ENCODE data around the gene LTA4H. TPM values are rescaled to one million over a fixed set of nuclear protein-coding genes. Genes with fewer than 3 reads are reported as not detected.

The LTA4H gene
- polyA plus RNA-seq, 3 donors from 2014 or later: 65.9 to 78.1 (median 67.2) TPM

GRCh38 chr12:95966287-95966870 lies 69.0 kb downstream of the LTA4H start:
- Mint-ChIP-seq H3K9me3 (no peaks in the 10 kb centered on the region), H3K27me3 (ENCODE audit: low read depth in 3 of 3) (peaks cover 0 to 2% (median 0%) of the 10 kb centered on the region in 3 donors), H3K4me1 (no peaks in the 10 kb centered on the region), H3K27ac (no peak overlapping the region), H3K36me3 (peaks cover 0 to 23% (median 17%) of the 10 kb centered on the region in 3 donors), H3K4me3 (no peak overlapping the region)
- no peak for DNase-seq

GRCh38 chr12:95963096-95963495 lies 72.3 kb downstream of the LTA4H start:
- H3K27me3 Mint-ChIP-seq (ENCODE audit: low read depth in 3 of 3): peaks cover 0 to 2% (median 0%) of the 10 kb centered on the region in 3 donors
- peaks cover 0 to 19% (median 14%) of the 10 kb centered on the region in 3 donors for H3K36me3 Mint-ChIP-seq
- no peak for DNase-seq
- no peaks in the 10 kb centered on the region for H3K9me3 Mint-ChIP-seq
- no peak overlapping the region for H3K4me3 Mint-ChIP-seq
- no peak overlapping the region for H3K27ac Mint-ChIP-seq
- H3K4me1 Mint-ChIP-seq: no peaks in the 10 kb centered on the region

- Mint-ChIP-seq H3K27me3 (ENCODE audit: low read depth in 3 of 3) (peaks cover 0 to 2% (median 0%) of the 10 kb centered on the region in 3 donors), H3K4me3 (no peak overlapping the region), H3K27ac (no peak overlapping the region), H3K36me3 (peaks cover 0 to 19% (median 12%) of the 10 kb centered on the region in 3 donors), H3K9me3 (no peaks in the 10 kb centered on the region), H3K4me1 (no peaks in the 10 kb centered on the region)
- DNase-seq: no peak
Measured at GRCh38 chr12:95962222-95962621, 73.2 kb downstream of the LTA4H start.

GRCh38 chr12:95960241-95960640 lies 75.1 kb downstream of the LTA4H start:
- peaks cover 0 to 4% (median 0%) of the 10 kb centered on the region in 3 donors for H3K27me3 Mint-ChIP-seq (ENCODE audit: low read depth in 3 of 3)
- peak overlapping the region in 1 of 6 donors; percentile 17 for H3K27ac Mint-ChIP-seq
- no peaks in the 10 kb centered on the region for H3K4me1 Mint-ChIP-seq

GRCh38 chr12:95959107-95959506 lies 76.3 kb downstream of the LTA4H start:
- peaks cover 0 to 8% (median 5%) of the 10 kb centered on the region in 3 donors for H3K36me3 Mint-ChIP-seq
- peaks cover 0 to 4% (median 0%) of the 10 kb centered on the region in 3 donors for H3K27me3 Mint-ChIP-seq (ENCODE audit: low read depth in 3 of 3)
- DNase-seq: no peak

More at GRCh38 chr12:95960241-95960640, 75.1 kb downstream of the LTA4H start:
- Mint-ChIP-seq H3K4me3 (no peak overlapping the region), H3K36me3 (peaks cover 0 to 6% (median 5%) of the 10 kb centered on the region in 3 donors), H3K9me3 (no peaks in the 10 kb centered on the region)
- DNase-seq: no peak

GRCh38 chr12:95956557-95957145 lies 78.7 kb downstream of the LTA4H start:
- no peaks in the 10 kb centered on the region for H3K9me3 Mint-ChIP-seq
- H3K27me3 Mint-ChIP-seq (ENCODE audit: low read depth in 3 of 3): peaks cover 0 to 8% (median 3%) of the 10 kb centered on the region in 3 donors
- no peak overlapping the region for H3K27ac Mint-ChIP-seq
- no peak overlapping the region for H3K4me3 Mint-ChIP-seq
- H3K36me3 Mint-ChIP-seq: peaks cover 0 to 7% (median 0%) of the 10 kb centered on the region in 3 donors
- no peak for DNase-seq
- H3K4me1 Mint-ChIP-seq: no peaks in the 10 kb centered on the region

More at GRCh38 chr12:95959107-95959506, 76.3 kb downstream of the LTA4H start:
- no peaks in the 10 kb centered on the region for H3K4me1 Mint-ChIP-seq
- no peak overlapping the region for H3K27ac Mint-ChIP-seq
- H3K4me3 Mint-ChIP-seq: no peak overlapping the region
- H3K9me3 Mint-ChIP-seq: no peaks in the 10 kb centered on the region

- H3K4me1 Mint-ChIP-seq: no peaks in the 10 kb centered on the region
- peaks cover 0 to 8% (median 8%) of the 10 kb centered on the region in 3 donors for H3K27me3 Mint-ChIP-seq (ENCODE audit: low read depth in 3 of 3)
- no peak overlapping the region for H3K4me3 Mint-ChIP-seq
- peaks cover 0 to 7% (median 0%) of the 10 kb centered on the region in 3 donors for H3K36me3 Mint-ChIP-seq
- H3K9me3 Mint-ChIP-seq: no peaks in the 10 kb centered on the region
- H3K27ac Mint-ChIP-seq: no peak overlapping the region
- DNase-seq: no peak
Measured at GRCh38 chr12:95955549-95956159, 79.7 kb downstream of the LTA4H start.

GRCh38 chr12:95953000-95953399 lies 82.4 kb downstream of the LTA4H start:
- no peaks in the 10 kb centered on the region for H3K4me1 Mint-ChIP-seq

GRCh38 chr12:95951515-95951914 lies 83.9 kb downstream of the LTA4H start:
- Mint-ChIP-seq H3K36me3 (peaks cover 0 to 7% (median 0%) of the 10 kb centered on the region in 3 donors), H3K27me3 (ENCODE audit: low read depth in 3 of 3) (peaks cover 0 to 8% (median 6%) of the 10 kb centered on the region in 3 donors), H3K4me3 (no peak overlapping the region), H3K9me3 (no peaks in the 10 kb centered on the region), H3K4me1 (no peaks in the 10 kb centered on the region), H3K27ac (no peak overlapping the region)
- no peak for DNase-seq

More at GRCh38 chr12:95953000-95953399, 82.4 kb downstream of the LTA4H start:
- Mint-ChIP-seq H3K9me3 (no peaks in the 10 kb centered on the region), H3K36me3 (peaks cover 0 to 7% (median 0%) of the 10 kb centered on the region in 3 donors), H3K27ac (no peak overlapping the region), H3K27me3 (ENCODE audit: low read depth in 3 of 3) (peaks cover 0 to 8% (median 8%) of the 10 kb centered on the region in 3 donors), H3K4me3 (no peak overlapping the region)
- DNase-seq: no peak

Other genes starting within 250 kb of the LTA4H start
- gene NTN4, start 244.8 kb downstream of the LTA4H start, polyA plus RNA-seq: not detected
- 10 to 100 TPM; 29.5 to 46.1 (median 39.1) TPM for gene SNRPF, start 176.6 kb downstream of the LTA4H start, polyA plus RNA-seq
- under 1 TPM in 1 of 3 donors, not detected in 2; 0.07 TPM for gene CCDC38, start 93.0 kb downstream of the LTA4H start, polyA plus RNA-seq
- gene AMDHD1, start 92.3 kb downstream of the LTA4H start, polyA plus RNA-seq: 1 to 10 TPM in 2 of 3 donors, not detected in 1; 2.1 to 2.4 TPM
- under 1 TPM in 2 of 3 donors, not detected in 1; 0.21 to 0.34 TPM for gene HAL, start 39.2 kb downstream of the LTA4H start, polyA plus RNA-seq
- 10 to 100 TPM in 1 of 3 donors, 1 to 10 TPM in 2; 4.7 to 21.7 (median 6.9) TPM for gene ELK3, start 158.8 kb upstream of the LTA4H start, polyA plus RNA-seq